Activated CD8-positive, alpha-beta memory T cell treated with anti-CD3 and anti-CD28 coated beads for 36 hours (primary cell): ENCODE results near the gene SECTM1. TPM values are rescaled to one million over a fixed set of nuclear protein-coding genes. Genes with fewer than 3 reads are reported as not detected.

Experiments
- total RNA-seq, 2 experiments: library from RNA; stranded (reverse); gene quantifications; one replicate each; pipeline ENCODE4 v1.2.3, GENCODE V29; 2021

SECTM1 gene
- total RNA-seq, 2 experiments from 2014 or later = 0.80 to 0.84 TPM

Other genes with a start within 250 kb of the SECTM1 start
- gene FASN, start 235.5 kb downstream of the SECTM1 start, total RNA-seq = 100 to 1,000 TPM; 302 to 305 TPM
- 10 to 100 TPM; 69.8 to 73.0 TPM for gene CCDC57, start 120.9 kb downstream of the SECTM1 start, total RNA-seq
- 100 to 1,000 TPM; 115 to 130 TPM for gene SLC16A3, start 104.7 kb downstream of the SECTM1 start, total RNA-seq
- 100 to 1,000 TPM; 128 to 129 TPM for gene CSNK1D, start 60.1 kb downstream of the SECTM1 start, total RNA-seq
- gene CD7, start 16.2 kb downstream of the SECTM1 start, total RNA-seq = 100 to 1,000 TPM; 284 to 295 TPM
- not detected for gene TEX19, start 25.5 kb upstream of the SECTM1 start, total RNA-seq
- gene UTS2R, start 38.0 kb upstream of the SECTM1 start, total RNA-seq = not detected
- 10 to 100 TPM; 24.4 to 25.0 TPM for gene HEXD, start 84.6 kb upstream of the SECTM1 start, total RNA-seq
- gene OGFOD3, start 84.8 kb upstream of the SECTM1 start, total RNA-seq = 10 to 100 TPM; 27.5 to 29.2 TPM
- 100 to 1,000 TPM; 197 to 201 TPM for gene CYBC1, start 117.0 kb upstream of the SECTM1 start, total RNA-seq
- gene NARF, start 125.0 kb upstream of the SECTM1 start, total RNA-seq = 10 to 100 TPM; 71.5 to 78.9 TPM
- gene FOXK2, start 186.0 kb upstream of the SECTM1 start, total RNA-seq = 10 to 100 TPM; 73.1 to 74.9 TPM